GM10266 (cell line): ENCODE results near the gene PAFAH2.

ENCODE experiments used
- DNase-seq: peaks from one replicate; pipeline ENCODE4 v3.0.0; 2012; ENCODE audit errors: extremely low spot score
- TF ChIP-seq, protein P1 (sequence below): IDR thresholded peaks from 2 replicates; pipeline ENCODE4 v1.5.1; 2012; ENCODE audit warnings: mild to moderate bottlenecking, low read depth; ENCODE audit not compliant: control insufficient read depth, insufficient read depth; ENCODE audit errors: missing control alignments

PAFAH2 gene

DNA sequence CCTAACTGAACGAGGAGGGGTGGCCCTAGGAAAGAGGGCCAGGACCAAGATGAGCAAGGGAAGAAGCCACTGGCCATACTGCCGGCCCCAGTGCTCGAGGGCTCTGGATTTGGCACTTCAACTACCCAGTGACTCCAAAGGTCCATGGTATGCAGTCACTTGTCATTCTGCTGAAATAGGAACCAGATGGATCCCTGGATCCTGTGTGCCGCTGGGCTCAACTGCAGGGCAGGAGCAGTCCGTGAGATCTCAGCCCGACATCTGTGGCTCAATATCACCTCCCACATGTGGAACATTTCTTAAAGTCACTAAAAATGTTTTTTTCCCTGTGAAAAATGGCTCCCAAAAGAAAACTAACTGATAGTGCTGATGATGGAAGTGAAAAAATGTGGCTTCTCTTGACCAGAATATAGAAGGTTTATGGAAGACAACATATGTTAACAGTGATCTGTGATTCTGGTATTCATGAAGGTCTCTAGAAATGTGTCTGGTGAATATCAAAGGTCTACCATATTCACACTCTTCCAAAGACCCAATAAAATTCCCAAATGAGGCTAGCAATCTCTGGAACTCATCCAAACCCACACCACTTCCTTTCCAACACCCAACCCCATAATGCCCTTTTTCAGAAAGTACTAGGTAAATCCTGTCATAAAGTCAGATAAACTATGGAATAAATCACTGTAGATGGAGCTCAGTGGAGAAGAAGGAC, 24.1 kb downstream of the PAFAH2 start:
- no peak for DNase-seq
- TF ChIP-seq, protein P1, sequence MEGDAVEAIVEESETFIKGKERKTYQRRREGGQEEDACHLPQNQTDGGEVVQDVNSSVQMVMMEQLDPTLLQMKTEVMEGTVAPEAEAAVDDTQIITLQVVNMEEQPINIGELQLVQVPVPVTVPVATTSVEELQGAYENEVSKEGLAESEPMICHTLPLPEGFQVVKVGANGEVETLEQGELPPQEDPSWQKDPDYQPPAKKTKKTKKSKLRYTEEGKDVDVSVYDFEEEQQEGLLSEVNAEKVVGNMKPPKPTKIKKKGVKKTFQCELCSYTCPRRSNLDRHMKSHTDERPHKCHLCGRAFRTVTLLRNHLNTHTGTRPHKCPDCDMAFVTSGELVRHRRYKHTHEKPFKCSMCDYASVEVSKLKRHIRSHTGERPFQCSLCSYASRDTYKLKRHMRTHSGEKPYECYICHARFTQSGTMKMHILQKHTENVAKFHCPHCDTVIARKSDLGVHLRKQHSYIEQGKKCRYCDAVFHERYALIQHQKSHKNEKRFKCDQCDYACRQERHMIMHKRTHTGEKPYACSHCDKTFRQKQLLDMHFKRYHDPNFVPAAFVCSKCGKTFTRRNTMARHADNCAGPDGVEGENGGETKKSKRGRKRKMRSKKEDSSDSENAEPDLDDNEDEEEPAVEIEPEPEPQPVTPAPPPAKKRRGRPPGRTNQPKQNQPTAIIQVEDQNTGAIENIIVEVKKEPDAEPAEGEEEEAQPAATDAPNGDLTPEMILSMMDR: no peak

DNA sequence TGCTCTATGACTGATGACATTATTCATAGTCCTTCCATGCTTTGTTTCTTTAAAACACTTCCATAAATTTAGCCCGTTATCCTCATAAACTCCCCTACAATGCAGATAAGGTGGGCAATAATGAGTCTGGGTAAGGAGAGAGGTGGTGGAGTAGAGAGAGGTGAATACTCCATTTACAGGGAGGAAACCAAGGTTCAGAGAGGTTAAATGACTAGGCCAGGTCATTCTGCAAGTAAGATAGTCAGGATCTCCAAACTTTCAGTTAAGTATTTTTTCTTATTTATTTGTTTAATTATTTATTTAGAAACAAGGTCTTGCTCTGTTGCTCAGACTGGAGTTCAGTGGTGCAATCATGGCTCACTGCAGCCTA, 26.1 kb downstream of the PAFAH2 start:
- TF ChIP-seq, protein P1: no peak
- no peak for DNase-seq

DNA sequence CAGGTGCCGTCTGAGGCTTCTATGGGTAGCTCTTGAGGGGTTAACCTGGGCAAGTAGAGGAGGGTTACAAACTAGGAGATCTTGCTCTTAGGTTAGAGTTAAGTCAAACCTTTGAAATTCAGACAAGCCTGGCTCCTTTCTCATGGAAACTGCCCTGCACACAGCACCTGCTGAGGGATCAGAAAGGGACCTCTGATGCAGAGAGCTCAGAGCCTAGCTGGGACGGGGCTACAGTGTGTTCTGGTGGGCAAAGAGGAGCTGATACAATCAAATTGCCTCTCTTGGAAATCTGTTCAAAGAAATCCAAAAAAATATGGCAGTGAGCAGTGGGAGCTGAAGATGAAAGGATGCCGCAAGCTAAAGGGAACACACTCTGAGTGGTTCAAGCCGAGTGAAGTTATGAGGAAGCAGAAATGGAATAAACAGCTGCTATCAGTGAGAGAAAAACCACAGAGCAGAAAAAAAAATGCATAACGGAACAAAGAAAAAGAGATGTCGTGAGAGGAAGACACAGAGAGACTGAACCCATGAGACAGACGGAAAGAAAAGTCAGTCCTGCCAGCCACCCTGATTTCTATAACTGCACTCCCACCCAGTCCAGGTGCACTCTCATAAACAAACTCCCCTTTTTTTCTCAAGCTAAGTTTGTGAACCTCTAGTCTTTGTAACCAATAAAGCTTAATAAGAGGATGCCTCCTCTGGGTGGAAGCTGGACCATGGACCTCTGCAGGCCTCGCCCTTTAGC, 26.6 kb downstream of the PAFAH2 start:
- peak; percentile 34 for DNase-seq
- TF ChIP-seq, protein P1: no peak

DNA sequence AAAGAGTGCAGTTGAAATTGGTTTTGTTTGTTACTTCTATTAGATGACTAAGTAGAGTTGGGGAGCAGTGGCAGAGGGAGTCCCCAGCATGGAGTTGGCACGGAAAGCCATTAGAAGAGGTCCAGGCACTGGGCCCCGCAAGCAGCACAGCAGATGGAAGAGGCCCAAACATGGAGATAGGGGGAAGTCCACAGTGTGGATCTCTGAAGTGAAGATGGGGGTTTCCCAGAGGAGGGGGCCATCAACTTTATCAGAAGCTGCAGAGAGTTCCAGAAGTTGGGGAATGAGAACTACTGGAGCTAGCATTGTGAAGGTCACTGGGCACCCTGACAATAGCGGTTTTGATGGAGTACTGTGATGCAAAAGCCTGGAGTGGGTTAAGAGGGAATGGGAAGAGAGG, 30.6 kb downstream of the PAFAH2 start:
- DNase-seq: no peak
- TF ChIP-seq, protein P1: no peak

DNA sequence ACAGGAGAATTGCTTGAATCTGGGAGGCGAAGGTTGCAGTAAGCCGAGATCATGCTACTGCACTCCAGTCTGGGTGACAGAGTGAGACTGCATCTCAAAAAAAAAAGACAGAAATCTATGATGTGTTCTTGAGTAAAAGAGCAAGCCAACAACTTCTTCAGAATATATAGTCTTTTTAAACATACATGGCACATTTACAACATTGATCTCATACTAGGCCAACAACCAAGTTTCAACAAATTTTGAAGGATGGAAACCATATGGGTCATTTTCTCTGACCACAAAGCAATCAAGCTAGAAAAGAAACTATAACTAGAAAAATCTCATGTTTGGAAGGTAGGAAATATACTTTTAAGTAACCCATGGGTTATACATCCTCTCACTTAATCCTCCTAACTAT, 38.3 kb downstream of the PAFAH2 start:
- TF ChIP-seq, protein P1: no peak
- no peak for DNase-seq

DNA sequence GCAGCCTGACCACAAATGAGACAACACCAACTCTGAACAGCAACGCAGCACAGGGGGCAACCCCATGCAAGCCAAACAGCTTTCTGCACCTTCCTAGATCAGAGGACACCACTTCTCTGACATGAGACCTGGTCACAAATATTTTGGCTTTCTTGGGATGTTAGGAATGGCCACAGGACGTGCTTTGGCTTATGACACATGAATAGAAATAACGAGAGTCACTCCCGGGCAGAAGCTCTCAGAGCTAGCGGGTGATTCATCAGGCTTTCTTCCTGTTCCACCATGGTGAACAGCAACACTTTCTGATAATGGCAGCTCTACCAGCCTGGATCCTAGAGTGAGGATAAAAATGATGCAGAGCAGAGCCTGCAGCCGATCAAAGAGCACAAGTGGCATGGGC, 39.4 kb downstream of the PAFAH2 start:
- no peak for DNase-seq

More for the DNA sequence above, 39.4 kb downstream of the PAFAH2 start:
- TF ChIP-seq, protein P1: no peak
